GM12873 (cell line): ENCODE results near the gene GRIP1.

Experiments
- CTCF ChIP-seq: IDR thresholded peaks from 2 replicates; pipeline ENCODE4 v1.5.1; 2012; ENCODE audit warnings: low read depth, mild to moderate bottlenecking, moderate library complexity, low read length, control low read depth; ENCODE audit not compliant: insufficient read depth; ENCODE audit errors: missing control alignments

GRIP1 gene

GRCh38 chr12:66361703-66362102 lies 317.2 kb downstream of the GRIP1 start:
- no peak for TF ChIP-seq CTCF

GRCh38 chr12:66359300-66359699 lies 319.6 kb downstream of the GRIP1 start:
- no peak for TF ChIP-seq CTCF

GRCh38 chr12:66354291-66354690 lies 324.6 kb downstream of the GRIP1 start:
- no peak for TF ChIP-seq CTCF

- no peak for TF ChIP-seq CTCF
Measured at GRCh38 chr12:66352899-66353298, 326.0 kb downstream of the GRIP1 start.

- peak; percentile 65 for TF ChIP-seq CTCF
Measured at GRCh38 chr12:66352197-66352596, 326.7 kb downstream of the GRIP1 start.

- no peak for TF ChIP-seq CTCF
Measured at GRCh38 chr12:66351301-66351700, 327.6 kb downstream of the GRIP1 start.

- TF ChIP-seq CTCF: no peak
Measured at GRCh38 chr12:66345956-66346355, 332.9 kb downstream of the GRIP1 start.
